Activated B cell treated with CpG ODN at 0.5 μM for 24 hours (primary cell): ENCODE measurements around the gene CDCA7. TPM values are rescaled to one million over a fixed set of nuclear protein-coding genes. Genes with fewer than 3 reads are reported as not detected.
"Not testable (repeated sequence)": the region's sequence is repeated elsewhere in the genome, so short reads cannot be mapped to it uniquely, and the experiment has no call there.

Experiments
- ATAC-seq: fragments of 200-7000 bp; cut with Tn5 transposase; one replicate; pipeline ENCODE4 v1.10.0; 2021; ENCODE audit warnings: low read depth, mild to moderate bottlenecking, moderate library complexity
- CTCF ChIA-PET: fragments of 350-600 bp; sonication (Branson Sonifier 250); formaldehyde crosslinking; loops from one replicate; lab custom pipeline; 2021; ENCODE audit warnings: antibody characterized with exemption; lab: Charles Lee
- POLR2A ChIA-PET: fragments of 350-600 bp; sonication (Branson Sonifier 250); formaldehyde crosslinking; loops from one replicate; lab custom pipeline; 2021; ENCODE audit warnings: antibody characterized with exemption; lab: Charles Lee
- DNase-seq: peaks from one replicate; pipeline ENCODE4 v3.0.0; 2022
- H3K27ac Mint-ChIP-seq: one replicate; pipeline ENCODE4 v1.8.0; 2020; ENCODE audit warnings: mixed read lengths
- H3K27me3 Mint-ChIP-seq: one replicate; pipeline ENCODE4 v1.8.0; 2021; ENCODE audit warnings: mixed read lengths
- H3K36me3 Mint-ChIP-seq: one replicate; pipeline ENCODE4 v1.8.0; 2021; ENCODE audit warnings: low read depth, mixed read lengths
- H3K4me1 Mint-ChIP-seq: one replicate; pipeline ENCODE4 v1.8.0; 2021; ENCODE audit warnings: mixed read lengths
- H3K4me3 Mint-ChIP-seq: one replicate; pipeline ENCODE4 v1.8.0; 2020; ENCODE audit warnings: mild to moderate bottlenecking, mixed read lengths
- H3K9me3 Mint-ChIP-seq: one replicate; pipeline ENCODE4 v1.8.0; 2020; ENCODE audit warnings: mixed read lengths
- CTCF ChIP-seq: fragments of 200-600 bp; IDR thresholded peaks from one replicate; pipeline ENCODE4 v1.8.0; 2022; ENCODE audit warnings: antibody characterized with exemption, mild to moderate bottlenecking
- intact Hi-C: fragments of 100-400 bp; cut with micrococcal nuclease; formaldehyde crosslinking; loops from one replicate; pipeline ENCODE4 v1.15.1; 2024
- total RNA-seq: library from RNA; stranded (reverse); gene quantifications from 2 replicates; pipeline ENCODE4 v1.2.3, GENCODE V29; 2022

CDCA7 gene
- total RNA-seq, 1 donor from 2014 or later, result 6.3 TPM

GRCh38 chr2:173373290-173373689, 18.6 kb downstream of the CDCA7 start:
- H3K36me3 Mint-ChIP-seq, result no peaks in the 10 kb centered on the region
- POLR2A ChIA-PET, result interaction anchor here (0.6 to 0.7 kb wide), 3 partner anchors 69 to 881 kb away, joined by 4 to 5 read pairs (median 5); no protein-coding TSS in a partner anchor
- ATAC-seq (no peak), DNase-seq (no peak)
- no peaks in the 10 kb centered on the region for H3K27me3 Mint-ChIP-seq
- CTCF ChIA-PET, result no interaction called here
- intact Hi-C loops, result no loop called here
- H3K9me3 Mint-ChIP-seq, result no peaks in the 10 kb centered on the region
- no peak overlapping the region for H3K27ac Mint-ChIP-seq
- H3K4me1 Mint-ChIP-seq, result peaks cover 7% of the 10 kb centered on the region
- no peak for TF ChIP-seq CTCF
- no peak overlapping the region for H3K4me3 Mint-ChIP-seq

- CTCF ChIA-PET, result no interaction called here
- H3K36me3 Mint-ChIP-seq, result no peaks in the 10 kb centered on the region
- no peaks in the 10 kb centered on the region for H3K9me3 Mint-ChIP-seq
- no peak overlapping the region for H3K27ac Mint-ChIP-seq
- H3K4me3 Mint-ChIP-seq, result no peak overlapping the region
- H3K4me1 Mint-ChIP-seq, result peaks cover 7% of the 10 kb centered on the region
- intact Hi-C loops, result no loop called here
- DNase-seq, result no peak
- no peaks in the 10 kb centered on the region for H3K27me3 Mint-ChIP-seq
- POLR2A ChIA-PET, result no interaction called here
- ATAC-seq, result no peak
- no peak for TF ChIP-seq CTCF
Measured at GRCh38 chr2:173374634-173375033, 20.0 kb downstream of the CDCA7 start.

GRCh38 chr2:173385534-173385933, 30.9 kb downstream of the CDCA7 start:
- H3K4me1 Mint-ChIP-seq, H3K27ac Mint-ChIP-seq, H3K27me3 Mint-ChIP-seq, H3K4me3 Mint-ChIP-seq, DNase-seq, ATAC-seq, CTCF ChIA-PET, intact Hi-C loops, H3K9me3 Mint-ChIP-seq, POLR2A ChIA-PET, H3K36me3 Mint-ChIP-seq: not testable (repeated sequence)

GRCh38 chr2:173386021-173386737, 31.5 kb downstream of the CDCA7 start:
- Mint-ChIP-seq H3K4me3 (no peak overlapping the region), H3K9me3 (no peaks in the 10 kb centered on the region), H3K4me1 (no peaks in the 10 kb centered on the region), H3K27ac (no peak overlapping the region), H3K36me3 (no peaks in the 10 kb centered on the region), H3K27me3 (no peaks in the 10 kb centered on the region)
- DNase-seq, result no peak
- no peak for ATAC-seq
- intact Hi-C loops, result no loop called here
- ChIA-PET POLR2A (no interaction called here), CTCF (no interaction called here)
- no peak for TF ChIP-seq CTCF

- intact Hi-C loops, result no loop called here
- H3K4me1 Mint-ChIP-seq, result no peaks in the 10 kb centered on the region
- H3K27me3 Mint-ChIP-seq, result no peaks in the 10 kb centered on the region
- CTCF ChIA-PET, result no interaction called here
- H3K36me3 Mint-ChIP-seq, result no peaks in the 10 kb centered on the region
- no peak for TF ChIP-seq CTCF
- H3K9me3 Mint-ChIP-seq, result no peaks in the 10 kb centered on the region
- POLR2A ChIA-PET, result no interaction called here
- no peak overlapping the region for H3K4me3 Mint-ChIP-seq
- H3K27ac Mint-ChIP-seq, result no peak overlapping the region
- no peak for ATAC-seq
- DNase-seq, result no peak
Measured at GRCh38 chr2:173386738-173387065, 32.0 kb downstream of the CDCA7 start.

- Mint-ChIP-seq H3K36me3 (no peaks in the 10 kb centered on the region), H3K9me3 (no peaks in the 10 kb centered on the region), H3K4me3 (no peak overlapping the region), H3K4me1 (no peaks in the 10 kb centered on the region), H3K27me3 (no peaks in the 10 kb centered on the region), H3K27ac (no peak overlapping the region)
- TF ChIP-seq CTCF, result no peak
- ChIA-PET POLR2A (no interaction called here), CTCF (no interaction called here)
- ATAC-seq (no peak), DNase-seq (no peak)
- intact Hi-C loops, result no loop called here
Measured at GRCh38 chr2:173387079-173387478, 32.4 kb downstream of the CDCA7 start.
